Activated T-cell treated with anti-CD3 and anti-CD28 coated beads for 1 hour (primary cell): ENCODE data around the gene GMEB2.

Experiments
- DNase-seq: peaks from one replicate; pipeline ENCODE4 v3.0.0-alpha.2; 2020; ENCODE audit warnings: low read depth

Gene GMEB2

GRCh38 chr20:63544241-63544957 is 82.5 kb downstream of the GMEB2 start:
- DNase-seq: no peak

- DNase-seq: no peak
Observed at GRCh38 chr20:63543733-63544132, 83.2 kb downstream of the GMEB2 start.

- no peak for DNase-seq
Observed at GRCh38 chr20:63543131-63543530, 83.8 kb downstream of the GMEB2 start.

GRCh38 chr20:63542696-63543095 is 84.2 kb downstream of the GMEB2 start:
- no peak for DNase-seq

- no peak for DNase-seq
Observed at GRCh38 chr20:63542031-63542559, 84.8 kb downstream of the GMEB2 start.

- no peak for DNase-seq
Observed at GRCh38 chr20:63541371-63541770, 85.5 kb downstream of the GMEB2 start.

GRCh38 chr20:63540417-63541186 is 86.3 kb downstream of the GMEB2 start:
- no peak for DNase-seq

GRCh38 chr20:63539441-63540370 is 87.2 kb downstream of the GMEB2 start:
- no peak for DNase-seq

GRCh38 chr20:63539092-63539430 is 87.8 kb downstream of the GMEB2 start:
- DNase-seq: no peak

GRCh38 chr20:63538204-63539091 is 88.5 kb downstream of the GMEB2 start:
- no peak for DNase-seq
